ENCODE data around the gene FAM149A.

DNA sequence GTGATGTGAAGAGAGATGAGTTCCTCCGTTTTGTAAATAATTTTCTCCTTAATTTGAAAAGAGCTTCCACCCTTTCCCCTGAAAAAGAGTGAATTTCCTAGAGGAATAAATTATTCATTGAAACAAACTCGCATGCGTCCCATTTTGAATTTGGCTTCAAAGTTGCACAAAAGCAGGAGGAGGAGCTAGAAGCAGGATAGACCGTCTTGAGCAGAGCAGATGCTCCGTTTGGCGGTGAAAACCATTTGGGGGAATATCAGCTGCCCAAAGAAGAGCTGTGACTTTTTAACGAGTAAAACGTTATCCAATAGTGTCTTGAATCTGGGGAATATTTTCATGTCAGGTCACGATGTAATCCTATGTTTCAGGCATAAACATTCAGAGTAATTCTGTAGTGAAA is 42.0 kb downstream of the FAM149A start:
- TF ChIP-seq CTCF (IDR thresholded peaks at IDR 0.05) (no peak), POLR2A (IDR thresholded peaks at IDR 0.05) (no peak), POLR2AphosphoS5 (IDR thresholded peaks at IDR 0.05) (no peak)
